Left renal cortex interstitium (tissue), 4 donors: ENCODE measurements around the gene BCL2. TPM values are rescaled to one million over a fixed set of nuclear protein-coding genes. Genes with fewer than 3 reads are reported as not detected.

ENCODE experiments used
- polyA plus RNA-seq, 4 donors: library from polyadenylated mRNA; unstranded; fragments of 120-200 nt; gene quantifications; one replicate each; pipeline ENCODE4 v1.2.1, GENCODE V29; 2013; ENCODE audit not compliant: insufficient read length in 4 of 4

Gene BCL2
- polyA plus RNA-seq, 4 donors, result 22.1 to 27.1 (median 23.5) TPM

Other genes starting within 250 kb of the BCL2 start
- gene KDSR, start 47.4 kb upstream of the BCL2 start, polyA plus RNA-seq, result 10 to 100 TPM; 38.3 to 46.5 (median 41.8) TPM
- gene VPS4B, start 102.7 kb upstream of the BCL2 start, polyA plus RNA-seq, result 10 to 100 TPM; 55.0 to 66.2 (median 59.4) TPM
- gene SERPINB5, start 157.2 kb upstream of the BCL2 start, polyA plus RNA-seq, result not detected
- not detected for gene SERPINB12, start 222.6 kb upstream of the BCL2 start, polyA plus RNA-seq